ENCODE data around the gene SMOC2. TPM values are rescaled to one million over a fixed set of nuclear protein-coding genes. Genes with fewer than 3 reads are reported as not detected.

Gene SMOC2
- total and polyA plus RNA-seq, 2 of the 13 experiments (the other 11 are each of a cell fraction or from before 2014, with no cell fraction given), result not detected

GRCh38 chr6:168535711-168536110, 94.7 kb downstream of the SMOC2 start:
- Histone ChIP-seq H3K4me2 (ENCODE audit: low read depth, low read length) (no peak overlapping the region), H3K36me3 (replicated peaks in 1 of 2; ENCODE audit: control insufficient read depth in 1 of 2, insufficient read depth in 2 of 2, low read length in 2 of 2) (no peaks in the 10 kb centered on the region), H2AFZ (ENCODE audit: low read length) (no peak overlapping the region), H3K27ac (ENCODE audit: extremely low read length, insufficient read depth, low read length) (no peak overlapping the region), H3K9me3 (ENCODE audit: low read length) (no peaks in the 10 kb centered on the region), H3K79me2 (ENCODE audit: insufficient read depth, low read length) (no peaks in the 10 kb centered on the region), H3K4me3 (replicated peaks in 1 of 3; ENCODE audit: insufficient read depth in 1 of 3, low read depth in 2 of 3, low read length in 3 of 3) (no peak overlapping the region), H3K9ac (ENCODE audit: insufficient read depth, low read depth, low read length) (no peak overlapping the region), H3K27me3 (ENCODE audit: control insufficient read depth in 1 of 2, insufficient read depth in 2 of 2, low read length in 2 of 2) (peaks cover 25 to 72% of the 10 kb centered on the region in 2 experiments), H3K4me1 (ENCODE audit: insufficient read depth, low read length) (no peaks in the 10 kb centered on the region), H4K20me1 (ENCODE audit: insufficient read depth, low read length) (no peaks in the 10 kb centered on the region)
- intact Hi-C loops (cut with micrococcal nuclease; ENCODE audit: unreplicated experiment) (no loop called here), in situ Hi-C loops (cut with HindIII; ENCODE audit: extremely low pct_ligation_motif_present, low pct_unique_long_range_greater_than_20kb) (no loop called here)
- ChIA-PET POLR2A (no interaction called here), CTCF (ENCODE audit: low intra/inter-chr PET ratio, low total read pairs) (no interaction called here)
- no TSS peak for BruUV-seq (replicated peaks)
- no peak for ATAC-seq
- FAIRE-seq, result no peak
- DNase-seq (ENCODE audit: low spot score), result no peak
- WGBS (ENCODE audit: low lambda C conversion rate), result 43% methylated on average over 22 of the region's 22 CpGs
- no peak for TF ChIP-seq ZNF513 (CRISPR knock-in tag; conservative IDR thresholded peaks at IDR 0.05)
- no peak for TF ChIP-seq ZNF710 (CRISPR knock-in tag; IDR thresholded peaks at IDR 0.05; ENCODE audit: borderline replicate concordance)
- no peak for TF ChIP-seq DMAP1 (CRISPR knock-in tag; IDR thresholded peaks at IDR 0.05)
- no peak for TF ChIP-seq KAT7 (CRISPR knock-in tag; IDR thresholded peaks at IDR 0.05; ENCODE audit: borderline replicate concordance)
- no peak for TF ChIP-seq ELF4 (CRISPR knock-in tag; IDR thresholded peaks at IDR 0.05; ENCODE audit: borderline replicate concordance)
- no peak for TF ChIP-seq ZNF549 (CRISPR knock-in tag; IDR thresholded peaks at IDR 0.05)
- TF ChIP-seq CEBPG (CRISPR knock-in tag; IDR thresholded peaks at IDR 0.05), result no peak
- TF ChIP-seq SNAPC4 (CRISPR knock-in tag; IDR thresholded peaks at IDR 0.05), result no peak
- TF ChIP-seq PLRG1 (conservative IDR thresholded peaks at IDR 0.05), result no peak
- no peak for TF ChIP-seq MAZ (IDR thresholded peaks at IDR 0.05; ENCODE audit: borderline replicate concordance, low read depth, low read length)
- TF ChIP-seq MAZ (CRISPR knock-in tag; IDR thresholded peaks at IDR 0.05; ENCODE audit: low read depth), result no peak
- TF ChIP-seq CERS6 (CRISPR knock-in tag; IDR thresholded peaks at IDR 0.05), result no peak
- no peak for TF ChIP-seq SAFB2 (CRISPR knock-in tag; IDR thresholded peaks at IDR 0.05; ENCODE audit: borderline replicate concordance, low read depth)
- TF ChIP-seq ZNF143 (CRISPR knock-in tag; IDR thresholded peaks at IDR 0.05), result no peak
- TF ChIP-seq LCORL (IDR thresholded peaks at IDR 0.05), result no peak
- no peak for TF ChIP-seq LCORL (CRISPR knock-in tag; IDR thresholded peaks at IDR 0.05)
- TF ChIP-seq NFE2L1 (CRISPR knock-in tag; IDR thresholded peaks at IDR 0.05; ENCODE audit: borderline replicate concordance), result no peak

Measured in HepG2 (cell line).